ENCODE measurements around the gene PLK1.

DNA sequence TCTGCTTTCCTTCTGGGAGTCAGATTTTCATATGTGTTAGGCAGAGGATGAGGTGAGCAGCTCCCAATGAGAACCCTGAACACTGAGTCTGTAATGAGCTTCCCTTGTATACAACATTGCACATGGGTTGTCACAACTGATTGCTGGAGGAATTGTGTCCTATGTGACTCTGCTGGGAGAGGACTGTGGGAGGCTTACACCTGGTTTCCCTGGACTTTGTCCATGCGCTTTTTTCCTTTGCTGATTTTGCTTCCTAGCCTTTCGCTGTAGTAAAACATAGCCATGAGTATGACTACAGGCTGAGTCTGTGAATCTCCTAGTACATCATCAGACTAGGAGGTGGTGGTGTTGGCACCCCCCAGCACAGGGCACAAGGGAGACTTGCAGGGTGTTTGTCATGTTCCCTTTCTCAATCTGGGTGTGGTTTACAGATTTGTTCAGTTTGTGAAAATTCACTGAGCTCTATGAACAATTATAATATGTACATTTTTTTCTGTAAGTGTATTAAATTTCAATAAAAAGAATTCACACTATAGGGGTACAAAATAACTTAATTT, 1.7 kb upstream of the PLK1 start:
- no peak for TF ChIP-seq EZH2 (IDR thresholded peaks at IDR 0.05; ENCODE audit: insufficient read depth, poor library complexity, severe bottlenecking)
- TF ChIP-seq EZH2phosphoT487 (IDR thresholded peaks at IDR 0.05; ENCODE audit: insufficient read depth, low read depth), result no peak

Measured in GM23248 (cell line).